A549 (cell line): ENCODE data around the gene SLC22A23. TPM values are rescaled to one million over a fixed set of nuclear protein-coding genes. Genes with fewer than 3 reads are reported as not detected.

ENCODE experiments used
- ATAC-seq, 2 experiments: fragments of 200-7000 bp in 1 of 2; fragments of >200 bp in 1 of 2; cut with Nextera tagmentation in 1 of 2; cut with Tn5 transposase in 1 of 2; 3 replicates each; pipeline versions ENCODE4 v1.8.0 to v1.9.1; 2018 to 2020; ENCODE audit warnings: mild to moderate bottlenecking in 1 of 2, moderate library complexity in 1 of 2
- CTCF ChIA-PET: fragments of 300-600 bp; sonication (Branson Sonifier 250); formaldehyde crosslinking; extraction: SDS; loops from one replicate; lab custom pipeline; 2021; ENCODE audit warnings: antibody characterized with exemption, inconsistent platforms; lab: Yijun Ruan, JAX
- POLR2A ChIA-PET: fragments of 350-600 bp; formaldehyde crosslinking; extraction: SDS; loops from one replicate; lab custom pipeline; 2021; ENCODE audit warnings: antibody characterized with exemption, inconsistent platforms; lab: Yijun Ruan, JAX
- DNase-seq, 2 experiments: peaks; one replicate each; pipeline versions ENCODE4 v3.0.0 to v3.0.0-alpha.2; 2011 to 2016; ENCODE audit warnings: low read depth in 1 of 2, low spot score in 1 of 2
- FAIRE-seq: peaks from 2 replicates; lab custom pipeline; 2011; peaks lifted over from hg19 to GRCh38; lab: Jason Lieb, UNC
- H3K27ac ChIP-seq, 2 experiments: fragments of >200 bp; sonication (Bioruptor Twin); formaldehyde crosslinking; 3 replicates each; pipeline ENCODE4 v1.5.1; 2016 to 2017
- H3K4me1 ChIP-seq: fragments of >200 bp; sonication (Bioruptor Twin); formaldehyde crosslinking; 3 replicates; pipeline ENCODE4 v1.6.1; 2016
- H3K4me2 ChIP-seq: fragments of >200 bp; sonication (Bioruptor Twin); formaldehyde crosslinking; 3 replicates; pipeline ENCODE4 v1.6.1; 2016
- H3K4me3 ChIP-seq: fragments of >200 bp; sonication (Bioruptor Twin); formaldehyde crosslinking; 3 replicates; pipeline ENCODE4 v1.5.1; 2016
- H3K9me3 ChIP-seq: fragments of >200 bp; sonication (Bioruptor Twin); formaldehyde crosslinking; 3 replicates; pipeline ENCODE4 v1.6.1; 2016
- CBX2 ChIP-seq: fragments of 200-600 bp; sonication (generic); IDR thresholded peaks from 2 replicates; pipeline ENCODE4 v1.6.1; 2016; ENCODE audit warnings: low read depth, mild to moderate bottlenecking, borderline replicate concordance
- CEBPB ChIP-seq, 2 experiments: fragments of >200 bp in 1 of 2; sonication (Bioruptor Twin) in 1 of 2; formaldehyde crosslinking in 1 of 2; IDR thresholded peaks; 2 replicates each; pipeline ENCODE4 v1.6.1; 2012 to 2016
- CTCF ChIP-seq: fragments of >200 bp; sonication (Bioruptor Twin); formaldehyde crosslinking; IDR thresholded peaks from 3 replicates; pipeline ENCODE4 v1.5.1; 2016
- FOXS1 ChIP-seq: fragments of 250-450 bp; sonication (Bioruptor Pico); IDR thresholded peaks from 2 replicates; pipeline ENCODE4 v1.5.0; 2020; ENCODE audit warnings: mild to moderate bottlenecking, moderate library complexity
- HDAC2 ChIP-seq: fragments of 200-600 bp; sonication (generic); IDR thresholded peaks from 2 replicates; pipeline ENCODE4 v1.6.1; 2016
- HOXB13 ChIP-seq: fragments of 250-450 bp; sonication (Bioruptor Pico); IDR thresholded peaks from 2 replicates; pipeline ENCODE4 v1.5.0; 2020; ENCODE audit warnings: low read depth, mild to moderate bottlenecking, moderate library complexity
- KDM5A ChIP-seq: fragments of 200-600 bp; sonication (generic); IDR thresholded peaks from 2 replicates; pipeline ENCODE4 v1.6.1; 2016; ENCODE audit warnings: antibody characterized with exemption, mild to moderate bottlenecking
- RCOR1 ChIP-seq: fragments of 150-350 bp; IDR thresholded peaks from 2 replicates; pipeline ENCODE4 v1.6.1; 2014; ENCODE audit warnings: antibody characterized with exemption, low read length, low read depth
- RNF2 ChIP-seq: fragments of 200-600 bp; sonication (generic); IDR thresholded peaks from 2 replicates; pipeline ENCODE4 v1.6.1; 2016; ENCODE audit warnings: low read depth, mild to moderate bottlenecking, antibody characterized with exemption, moderate library complexity, borderline replicate concordance
- SMC3 ChIP-seq: fragments of >200 bp; sonication (Bioruptor Twin); formaldehyde crosslinking; IDR thresholded peaks from 3 replicates; pipeline ENCODE4 v1.6.1; 2018; ENCODE audit warnings: inconsistent platforms
- TP53 ChIP-seq: fragments of 250-450 bp; sonication (Bioruptor Pico); IDR thresholded peaks from 2 replicates; pipeline ENCODE4 v1.5.0; 2021; ENCODE audit warnings: mild to moderate bottlenecking, moderate library complexity
- ZNF302 ChIP-seq: fragments of 250-450 bp; sonication (Bioruptor Pico); IDR thresholded peaks from 2 replicates; pipeline ENCODE4 v1.9.0; 2021; ENCODE audit warnings: inconsistent platforms, mild to moderate bottlenecking, moderate library complexity
- ZSCAN20 ChIP-seq: fragments of 250-450 bp; sonication (Bioruptor Pico); IDR thresholded peaks from 2 replicates; pipeline ENCODE4 v1.8.0; 2022; ENCODE audit warnings: mild to moderate bottlenecking, moderate library complexity
- WGBS: methylation state at CpG from one replicate; pipeline ENCODE4 v1.1.6; 2017; ENCODE audit errors: missing lambda C conversion rate; 5-methylcytosine and 5-hydroxymethylcytosine counted together
- polyA plus RNA-seq, 4 experiments: library from polyadenylated mRNA; depleted of rRNA in 3 of 4; stranded (reverse); fragments of >200 nt; fragmentation: RNase III in 1 of 4; extraction: RNeasy Plus Mini Kit Qiagen cat#74134 plus additional on column Dnase treatment in 1 of 4; gene quantifications; 2 replicates in 3 of 4; 3 replicates in 1 of 4; pipeline ENCODE4 v1.2.3, GENCODE V29; 2011 to 2017
- TF ChIP-seq, protein P1 (sequence below): fragments of >200 bp; sonication (Bioruptor Twin); formaldehyde crosslinking; IDR thresholded peaks from 2 replicates; pipeline ENCODE4 v1.6.1; 2016
- TF ChIP-seq, protein P2 (sequence below): fragments of 450-650 bp; IDR thresholded peaks from 2 replicates; pipeline ENCODE4 v1.6.1; 2014; ENCODE audit warnings: antibody characterized with exemption
- TF ChIP-seq, protein P3 (sequence below): fragments of 250-450 bp; sonication (Bioruptor Pico); IDR thresholded peaks from 2 replicates; pipeline ENCODE4 v1.5.0; 2020; ENCODE audit warnings: low read depth, mild to moderate bottlenecking, moderate library complexity

Gene SLC22A23
- polyA plus RNA-seq, 2 of the 4 experiments (the other 2 are of a cell fraction) = 4.4 to 6.2 TPM

- DNase-seq = no peak
- no peak overlapping the region for H3K4me2 ChIP-seq
- peaks cover 31% of the 10 kb centered on the region for H3K4me1 ChIP-seq
- TF ChIP-seq, protein P1, sequence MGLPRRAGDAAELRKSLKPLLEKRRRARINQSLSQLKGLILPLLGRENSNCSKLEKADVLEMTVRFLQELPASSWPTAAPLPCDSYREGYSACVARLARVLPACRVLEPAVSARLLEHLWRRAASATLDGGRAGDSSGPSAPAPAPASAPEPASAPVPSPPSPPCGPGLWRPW = no peak
- TF ChIP-seq RNF2 = no peak
- TF ChIP-seq SMC3 = no peak
- TF ChIP-seq CTCF = no peak
- TF ChIP-seq KDM5A = no peak
- no peak for FAIRE-seq
- WGBS = 79% methylated on average over 11 of the region's 11 CpGs
- H3K4me3 ChIP-seq = no peak overlapping the region
- H3K9me3 ChIP-seq = no peaks in the 10 kb centered on the region
- POLR2A ChIA-PET = no interaction called here
- no peak overlapping the region for H3K27ac ChIP-seq
- no peak for ATAC-seq
- CTCF ChIA-PET = interaction anchor here (1.1 to 1.3 kb wide), 2 partner anchors 11 to 27 kb away, joined by 3 read pairs; no protein-coding TSS in a partner anchor
Measured at GRCh38 chr6:3414327-3415081, 42.3 kb downstream of the SLC22A23 start.

DNA sequence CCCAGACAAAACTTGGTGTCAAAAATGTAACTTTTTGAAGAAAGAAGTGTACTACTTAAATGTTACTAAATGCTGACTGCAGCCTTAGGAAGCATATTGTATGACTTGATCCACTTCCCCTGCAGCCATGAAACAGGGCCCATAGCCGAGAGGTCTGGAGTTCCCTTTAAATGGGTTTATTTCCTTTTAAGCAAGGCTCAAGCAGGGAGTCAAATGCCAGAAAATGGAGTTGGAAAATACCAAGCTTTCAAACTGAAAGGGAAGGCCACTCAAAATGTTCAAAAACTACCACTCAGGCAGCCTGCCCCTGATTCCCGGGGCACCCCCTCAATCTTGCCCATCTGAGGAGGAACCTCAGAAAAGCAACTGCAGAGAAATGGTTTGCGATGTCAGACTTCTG is 43.3 kb downstream of the SLC22A23 start:
- FAIRE-seq = no peak
- Histone ChIP-seq H3K4me2 (no peak overlapping the region), H3K9me3 (no peaks in the 10 kb centered on the region), H3K27ac (no peak overlapping the region), H3K4me3 (no peak overlapping the region), H3K4me1 (peaks cover 27% of the 10 kb centered on the region)
- ATAC-seq = no peak
- DNase-seq = no peak
- ChIA-PET CTCF (interaction anchor here (0.7 to 1.5 kb wide), 3 partner anchors 8 to 520 kb away, joined by 3 read pairs; no protein-coding TSS in a partner anchor), POLR2A (no interaction called here)
- TF ChIP-seq CEBPB (IDR thresholded peaks at IDR 0.05) = no peak
- no peak for TF ChIP-seq FOXS1 (CRISPR knock-in tag)
- TF ChIP-seq RCOR1 = no peak
- TF ChIP-seq, protein P1 = no peak
- TF ChIP-seq, protein P2, sequence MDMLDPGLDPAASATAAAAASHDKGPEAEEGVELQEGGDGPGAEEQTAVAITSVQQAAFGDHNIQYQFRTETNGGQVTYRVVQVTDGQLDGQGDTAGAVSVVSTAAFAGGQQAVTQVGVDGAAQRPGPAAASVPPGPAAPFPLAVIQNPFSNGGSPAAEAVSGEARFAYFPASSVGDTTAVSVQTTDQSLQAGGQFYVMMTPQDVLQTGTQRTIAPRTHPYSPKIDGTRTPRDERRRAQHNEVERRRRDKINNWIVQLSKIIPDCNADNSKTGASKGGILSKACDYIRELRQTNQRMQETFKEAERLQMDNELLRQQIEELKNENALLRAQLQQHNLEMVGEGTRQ = no peak
- no peak for TF ChIP-seq HDAC2
- no peak for TF ChIP-seq TP53
- TF ChIP-seq, protein P3, sequence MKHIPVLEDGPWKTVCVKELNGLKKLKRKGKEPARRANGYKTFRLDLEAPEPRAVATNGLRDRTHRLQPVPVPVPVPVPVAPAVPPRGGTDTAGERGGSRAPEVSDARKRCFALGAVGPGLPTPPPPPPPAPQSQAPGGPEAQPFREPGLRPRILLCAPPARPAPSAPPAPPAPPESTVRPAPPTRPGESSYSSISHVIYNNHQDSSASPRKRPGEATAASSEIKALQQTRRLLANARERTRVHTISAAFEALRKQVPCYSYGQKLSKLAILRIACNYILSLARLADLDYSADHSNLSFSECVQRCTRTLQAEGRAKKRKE = no peak
- 98% methylated on average over 3 of the region's 3 CpGs for WGBS

DNA sequence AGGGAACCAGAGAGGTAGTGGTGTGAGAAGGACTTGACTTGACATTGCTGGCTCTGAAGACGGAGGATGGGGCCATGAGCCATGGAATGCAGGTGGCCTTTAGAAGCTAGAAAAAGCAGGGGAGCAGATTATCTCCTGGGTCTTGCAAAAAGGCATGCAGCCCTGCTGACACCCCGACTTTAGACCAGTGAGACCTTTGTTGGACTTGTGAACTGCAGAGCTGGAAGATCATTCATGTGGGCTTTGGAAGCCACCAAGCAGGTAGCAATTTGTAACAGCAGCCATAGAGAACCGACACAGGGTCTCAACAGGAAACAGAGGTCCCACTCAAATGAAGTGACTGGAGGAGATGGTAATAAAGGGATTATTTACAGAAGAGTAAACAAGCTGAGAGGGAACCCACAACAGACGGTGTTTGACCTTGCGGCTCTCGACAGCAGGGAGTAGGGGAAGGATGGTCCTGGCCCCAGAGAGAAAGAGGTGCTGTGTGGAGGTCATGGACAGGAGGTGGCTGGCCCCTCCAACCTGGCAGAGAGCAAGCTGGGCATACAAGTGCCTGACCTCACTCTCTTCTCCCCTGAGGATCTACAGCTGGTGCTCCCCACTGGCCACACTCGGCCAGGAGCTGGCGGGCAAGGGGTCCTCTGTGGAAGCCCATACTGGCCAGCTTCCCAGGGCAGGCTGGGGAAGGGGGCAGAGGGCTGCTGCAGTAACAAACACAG is 43.9 kb downstream of the SLC22A23 start:
- no peak for TF ChIP-seq ZNF302 (CRISPR knock-in tag)
- no peak for TF ChIP-seq HOXB13 (CRISPR knock-in tag)
- TF ChIP-seq ZSCAN20 = no peak
- no peak for TF ChIP-seq HDAC2
- no peak for TF ChIP-seq CBX2
- no peak for FAIRE-seq

More for the DNA sequence above, 43.9 kb downstream of the SLC22A23 start:
- no peak overlapping the region for H3K27ac ChIP-seq
- ChIA-PET POLR2A (no interaction called here), CTCF (interaction anchor here (0.7 to 1.5 kb wide), 3 partner anchors 9 to 520 kb away, joined by 3 read pairs; no protein-coding TSS in a partner anchor)
- DNase-seq (no peak), ATAC-seq (no peak)
- no peak overlapping the region for H3K4me2 ChIP-seq
- H3K4me1 ChIP-seq = peaks cover 26% of the 10 kb centered on the region
- H3K9me3 ChIP-seq = no peaks in the 10 kb centered on the region
- H3K4me3 ChIP-seq = no peak overlapping the region
- 89% methylated on average over 7 of the region's 8 CpGs for WGBS
